IMR-90 (cell line): ENCODE measurements around the gene GPR108. TPM values are rescaled to one million over a fixed set of nuclear protein-coding genes. Genes with fewer than 3 reads are reported as not detected.

ENCODE experiments used
- ATAC-seq: fragments of 200-7000 bp; cut with Tn5 transposase; 2 replicates; pipeline ENCODE4 v1.9.1; 2020; ENCODE audit warnings: low read depth, mild to moderate bottlenecking, moderate library complexity
- BruUV-seq: library from RNA; stranded (reverse); fragments of 400-500 nt; replicated peaks from 2 replicates; lab custom pipeline; 2021; lab: Mats Ljungman, UMichigan
- CTCF ChIA-PET: fragments of 300-600 bp; formaldehyde crosslinking; extraction: SDS; loops from one replicate; lab custom pipeline; 2021; ENCODE audit warnings: antibody characterized with exemption; lab: Yijun Ruan, JAX
- POLR2A ChIA-PET: fragments of 300-600 bp; sonication (Branson Sonifier 250); formaldehyde crosslinking; loops from one replicate; lab custom pipeline; 2022; ENCODE audit warnings: antibody characterized with exemption; ENCODE audit not compliant: unreplicated experiment; lab: Charles Lee
- DNase-seq: peaks from one replicate; pipeline ENCODE4 v3.0.0; 2013
- H2AFZ ChIP-seq: replicated peaks from 2 replicates; pipeline ENCODE3; 2013; ENCODE audit warnings: low read length, mild to moderate bottlenecking; ENCODE audit not compliant: poor library complexity
- H2AK5ac ChIP-seq: 2 replicates; pipeline ENCODE4 v1.6.1; 2013; ENCODE audit warnings: low read depth, low read length, inconsistent platforms
- H2AK9ac ChIP-seq: replicated peaks from 2 replicates; pipeline ENCODE3; 2013; ENCODE audit warnings: mild to moderate bottlenecking, low read depth, low read length, moderate library complexity; ENCODE audit not compliant: poor library complexity
- H2BK120ac ChIP-seq: 2 replicates; pipeline ENCODE4 v1.6.1; 2013; ENCODE audit warnings: low read depth, low read length, inconsistent platforms
- H2BK15ac ChIP-seq: 3 replicates; pipeline ENCODE4 v1.6.1; 2013; ENCODE audit warnings: low read depth, low read length, inconsistent platforms
- H2BK20ac ChIP-seq: 2 replicates; pipeline ENCODE4 v1.6.1; 2013; ENCODE audit warnings: low read depth, mild to moderate bottlenecking, inconsistent platforms, low read length, moderate library complexity
- H2BK5ac ChIP-seq: 2 replicates; pipeline ENCODE4 v1.6.1; 2013; ENCODE audit warnings: mild to moderate bottlenecking, low read depth, low read length, inconsistent platforms; ENCODE audit not compliant: poor library complexity, severe bottlenecking
- H3K14ac ChIP-seq: replicated peaks from 2 replicates; pipeline ENCODE4 v1.6.1; 2013; ENCODE audit warnings: low read depth, low read length, inconsistent platforms
- H3K18ac ChIP-seq: 2 replicates; pipeline ENCODE4 v1.6.1; 2013; ENCODE audit warnings: low read depth, low read length, control low read depth
- H3K23ac ChIP-seq: 2 replicates; pipeline ENCODE4 v1.6.1; 2013; ENCODE audit warnings: low read depth, low read length, inconsistent platforms
- H3K27ac ChIP-seq: 2 replicates; pipeline ENCODE4 v1.5.1; 2013; ENCODE audit warnings: mild to moderate bottlenecking, control low read depth, low read length; ENCODE audit not compliant: insufficient read depth
- H3K27me3 ChIP-seq: 2 replicates; pipeline ENCODE4 v1.6.1; 2013; ENCODE audit warnings: low read length; ENCODE audit not compliant: control insufficient read depth, insufficient read depth
- H3K36me3 ChIP-seq: 2 replicates; pipeline ENCODE4 v1.6.1; 2013; ENCODE audit warnings: low read length, mixed read lengths; ENCODE audit not compliant: control insufficient read depth, insufficient read depth
- H3K4ac ChIP-seq: 2 replicates; pipeline ENCODE4 v1.6.1; 2013; ENCODE audit warnings: low read depth, low read length, inconsistent platforms
- H3K4me1 ChIP-seq: 2 replicates; pipeline ENCODE4 v1.6.1; 2013; ENCODE audit warnings: low read length, mixed read lengths; ENCODE audit not compliant: control insufficient read depth, insufficient read depth
- H3K4me2 ChIP-seq: 2 replicates; pipeline ENCODE4 v1.6.1; 2013; ENCODE audit warnings: low read depth, mild to moderate bottlenecking, control low read depth, low read length, moderate library complexity
- H3K4me3 ChIP-seq: 2 replicates; pipeline ENCODE4 v1.5.1; 2013; ENCODE audit warnings: low read depth, mild to moderate bottlenecking, control low read depth, low read length, moderate library complexity; ENCODE audit not compliant: insufficient read depth
- H3K56ac ChIP-seq: 2 replicates; pipeline ENCODE4 v1.6.1; 2013; ENCODE audit warnings: low read length, inconsistent platforms; ENCODE audit not compliant: insufficient read depth; ENCODE audit errors: extremely low read depth
- H3K79me1 ChIP-seq, 2 experiments: 2 replicates each; pipeline ENCODE4 v1.6.1; 2013; ENCODE audit warnings: low read length in 2 of 2, inconsistent platforms in 1 of 2, low read depth in 1 of 2
- H3K9ac ChIP-seq: 2 replicates; pipeline ENCODE4 v1.6.1; 2013; ENCODE audit warnings: low read depth, low read length, control low read depth
- H3K9me1 ChIP-seq: 2 replicates; pipeline ENCODE4 v1.6.1; 2013; ENCODE audit warnings: low read length, inconsistent platforms; ENCODE audit not compliant: insufficient read depth
- H3K9me3 ChIP-seq: 2 replicates; pipeline ENCODE4 v1.6.1; 2013; ENCODE audit warnings: low read length; ENCODE audit not compliant: control insufficient read depth, insufficient read depth
- H4K20me1 ChIP-seq: 2 replicates; pipeline ENCODE4 v1.6.1; 2013; ENCODE audit warnings: low read length, inconsistent platforms; ENCODE audit not compliant: insufficient read depth
- H4K5ac ChIP-seq: 2 replicates; pipeline ENCODE4 v1.6.1; 2013; ENCODE audit warnings: mild to moderate bottlenecking, low read depth, low read length, control low read depth
- H4K8ac ChIP-seq, 2 experiments: 2 replicates each; pipeline ENCODE4 v1.6.1; 2013; ENCODE audit warnings: low read depth in 2 of 2, low read length in 2 of 2, control low read depth in 1 of 2, inconsistent platforms in 1 of 2
- H4K91ac ChIP-seq: 2 replicates; pipeline ENCODE4 v1.6.1; 2013; ENCODE audit warnings: low read depth, low read length, inconsistent platforms; ENCODE audit not compliant: insufficient read depth
- CEBPB ChIP-seq: IDR thresholded peaks from 2 replicates; pipeline ENCODE4 v1.6.1; 2012; ENCODE audit warnings: low read depth, low read length, improper control_type of control experiment
- CHD1 ChIP-seq: IDR thresholded peaks from 2 replicates; pipeline ENCODE4 v1.6.1; 2012; ENCODE audit warnings: low read depth, low read length, improper control_type of control experiment
- MAZ ChIP-seq: IDR thresholded peaks from 2 replicates; pipeline ENCODE4 v1.6.1; 2012; ENCODE audit warnings: low read depth, mild to moderate bottlenecking, low read length, improper control_type of control experiment, moderate library complexity, borderline replicate concordance
- NFE2L2 ChIP-seq: fragments of 150-350 bp; IDR thresholded peaks from 2 replicates; pipeline ENCODE4 v1.6.1; 2016; ENCODE audit warnings: low read depth, mild to moderate bottlenecking, low read length
- POLR2A ChIP-seq: IDR thresholded peaks from 2 replicates; pipeline ENCODE4 v1.6.1; 2012; ENCODE audit warnings: mild to moderate bottlenecking, low read depth, low read length
- RAD21 ChIP-seq: IDR thresholded peaks from 2 replicates; pipeline ENCODE4 v1.6.1; 2012; ENCODE audit warnings: low read length, improper control_type of control experiment
- RCOR1 ChIP-seq: IDR thresholded peaks from 2 replicates; pipeline ENCODE4 v1.6.1; 2012; ENCODE audit warnings: mild to moderate bottlenecking, low read length, improper control_type of control experiment; ENCODE audit not compliant: insufficient replicate concordance
- RFX5 ChIP-seq: IDR thresholded peaks from 2 replicates; pipeline ENCODE4 v1.8.0; 2012; ENCODE audit warnings: low read depth, mild to moderate bottlenecking, low read length, moderate library complexity
- SMC3 ChIP-seq: fragments of 150-350 bp; IDR thresholded peaks from 2 replicates; pipeline ENCODE4 v1.6.1; 2016; ENCODE audit warnings: low read depth, mild to moderate bottlenecking, antibody characterized with exemption, low read length, moderate library complexity
- WGBS, 2 experiments: methylation state at CpG; one replicate each; pipeline versions ENCODE4 v1.1.5 to v1.1.7; 2013; ENCODE audit warnings: missing lambda C conversion rate in 2 of 2; ENCODE audit not compliant: insufficient read length in 1 of 2; ENCODE audit errors: extremely low coverage in 2 of 2; 5-methylcytosine and 5-hydroxymethylcytosine counted together
- dilution Hi-C: fragments of 300-500 bp; cut with HindIII; formaldehyde crosslinking; loops from one replicate; pipeline ENCODE4 v1.14.3; 2018; ENCODE audit warnings: low sequenced_read_pairs; ENCODE audit not compliant: unreplicated experiment
- in situ Hi-C: fragments of 300-500 bp; cut with MboI; formaldehyde crosslinking; loops from 3 replicates; pipeline ENCODE4 v1.14.3; 2019; ENCODE audit warnings: low sequenced_read_pairs, inconsistent platforms, mixed read lengths
- intact Hi-C: fragments of 100-400 bp; cut with micrococcal nuclease; formaldehyde crosslinking; loops from 2 replicates; pipeline ENCODE4 v1.10.0; 2022
- polyA plus RNA-seq, 3 experiments: library from polyadenylated mRNA; depleted of rRNA; stranded (reverse); fragments of >200 nt; gene quantifications; 2 replicates each; pipeline ENCODE4 v1.2.3, GENCODE V29; 2012; ENCODE audit warnings: low replicate concordance in 1 of 3
- total RNA-seq: library from RNA; depleted of rRNA; stranded (reverse); fragments of >200 nt; gene quantifications from 2 replicates; pipeline ENCODE4 v1.2.3, GENCODE V29; 2012
- TF ChIP-seq, protein P1 (sequence below): fragments of 150-350 bp; IDR thresholded peaks from 2 replicates; pipeline ENCODE4 v1.6.1; 2017; ENCODE audit warnings: mild to moderate bottlenecking, antibody characterized with exemption, low read length, low read depth
- TF ChIP-seq, protein P2 (sequence below): conservative IDR thresholded peaks from 2 replicates; pipeline ENCODE4 v1.5.1; 2012; ENCODE audit warnings: mild to moderate bottlenecking, low read depth, low read length, improper control_type of control experiment

Gene GPR108
- total and polyA plus RNA-seq, 2 of the 4 experiments (the other 2 are of a cell fraction) = 28.0 to 38.9 TPM

DNA sequence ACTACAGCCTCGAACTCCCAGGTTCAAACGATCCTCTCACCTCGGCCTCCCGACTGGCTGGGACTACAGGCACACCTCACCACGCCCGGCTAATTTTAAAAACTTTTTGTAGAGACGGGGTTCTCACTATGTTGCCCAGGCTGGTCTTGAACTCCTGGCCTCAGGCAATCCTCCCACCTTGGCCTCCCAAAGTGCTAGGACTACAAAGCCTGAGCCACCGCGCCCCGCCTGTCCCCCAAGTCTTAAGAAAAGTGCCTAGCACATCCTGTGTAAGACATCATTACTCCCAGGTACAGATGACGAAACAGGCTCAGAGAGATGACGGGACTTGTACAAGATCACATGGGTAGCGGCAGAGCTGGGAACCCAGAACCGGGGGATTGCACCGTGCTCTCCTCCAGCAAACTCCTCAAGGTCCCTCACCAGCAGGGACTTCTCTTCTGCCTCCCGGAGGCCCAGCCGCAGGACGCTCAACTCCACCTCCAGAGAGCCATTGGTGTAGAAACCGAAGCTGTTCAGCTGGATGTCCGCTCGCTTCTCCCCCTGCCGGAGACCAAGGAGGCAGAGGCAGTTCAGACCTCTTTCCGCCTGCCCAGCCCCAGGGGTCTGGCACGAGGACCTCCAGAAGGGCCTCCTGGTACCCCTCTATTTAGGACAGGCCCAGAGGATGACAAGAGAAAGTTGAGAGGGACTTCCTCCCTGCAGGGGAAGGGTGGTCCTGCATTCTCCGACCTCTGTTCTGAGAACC is 1.0 kb downstream of the GPR108 start:
- Histone ChIP-seq H2AFZ (peak overlapping the region; percentile 99), H2BK120ac (peak overlapping the region; percentile 56), H4K8ac (peak overlapping the region; percentile 19 to 88; a peak in 3 of 4 replicates), H3K56ac (peak overlapping the region; percentile 76), H3K36me3 (peaks cover 11% of the 10 kb centered on the region; the same call in 1 of the 2 replicates), H3K14ac (peak overlapping the region; percentile 90), H3K4ac (peak overlapping the region; percentile 88), H4K5ac (peak overlapping the region; percentile 55), H2BK20ac (no peak overlapping the region), H2BK15ac (no peak overlapping the region), H4K20me1 (no peaks in the 10 kb centered on the region), H3K4me3 (peak overlapping the region; percentile 58), H2AK5ac (peak overlapping the region; percentile 72), H3K9ac (peak overlapping the region; percentile 66), H3K9me3 (no peaks in the 10 kb centered on the region), H3K27me3 (no peaks in the 10 kb centered on the region), H3K79me1 (peaks cover 0 to 45% of the 10 kb centered on the region in 2 experiments; a peak in 3 of 4 replicates), H2BK5ac (peak overlapping the region; percentile 46), H4K91ac (peak overlapping the region; percentile 44), H2AK9ac (peak overlapping the region; percentile 98), H3K18ac (peak overlapping the region; percentile 25; the same call in 1 of the 2 replicates), H3K23ac (peak overlapping the region; percentile 92), H3K4me1 (peaks cover 13% of the 10 kb centered on the region), H3K4me2 (peak overlapping the region; percentile 85), H3K27ac (peak overlapping the region; percentile 89), H3K9me1 (peaks cover 7% of the 10 kb centered on the region; the same call in 1 of the 2 replicates)
- in situ Hi-C loops = loop anchor here (10.0 kb wide), 2 partner anchors 128 to 222 kb away; no protein-coding TSS in a partner anchor
- TF ChIP-seq CHD1 = no peak
- TF ChIP-seq POLR2A = peak; percentile 49; the same call in 1 of the 2 replicates
- TF ChIP-seq CEBPB = peak; percentile 53; the same call in 1 of the 2 replicates
- TF ChIP-seq, protein P1, sequence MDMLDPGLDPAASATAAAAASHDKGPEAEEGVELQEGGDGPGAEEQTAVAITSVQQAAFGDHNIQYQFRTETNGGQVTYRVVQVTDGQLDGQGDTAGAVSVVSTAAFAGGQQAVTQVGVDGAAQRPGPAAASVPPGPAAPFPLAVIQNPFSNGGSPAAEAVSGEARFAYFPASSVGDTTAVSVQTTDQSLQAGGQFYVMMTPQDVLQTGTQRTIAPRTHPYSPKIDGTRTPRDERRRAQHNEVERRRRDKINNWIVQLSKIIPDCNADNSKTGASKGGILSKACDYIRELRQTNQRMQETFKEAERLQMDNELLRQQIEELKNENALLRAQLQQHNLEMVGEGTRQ = 0 out of 2 replicates have a peak, but pooled peaks have one; percentile 3
- no peak for TF ChIP-seq RFX5
- TF ChIP-seq MAZ = no peak
- TF ChIP-seq NFE2L2 = no peak
- TF ChIP-seq, protein P2, sequence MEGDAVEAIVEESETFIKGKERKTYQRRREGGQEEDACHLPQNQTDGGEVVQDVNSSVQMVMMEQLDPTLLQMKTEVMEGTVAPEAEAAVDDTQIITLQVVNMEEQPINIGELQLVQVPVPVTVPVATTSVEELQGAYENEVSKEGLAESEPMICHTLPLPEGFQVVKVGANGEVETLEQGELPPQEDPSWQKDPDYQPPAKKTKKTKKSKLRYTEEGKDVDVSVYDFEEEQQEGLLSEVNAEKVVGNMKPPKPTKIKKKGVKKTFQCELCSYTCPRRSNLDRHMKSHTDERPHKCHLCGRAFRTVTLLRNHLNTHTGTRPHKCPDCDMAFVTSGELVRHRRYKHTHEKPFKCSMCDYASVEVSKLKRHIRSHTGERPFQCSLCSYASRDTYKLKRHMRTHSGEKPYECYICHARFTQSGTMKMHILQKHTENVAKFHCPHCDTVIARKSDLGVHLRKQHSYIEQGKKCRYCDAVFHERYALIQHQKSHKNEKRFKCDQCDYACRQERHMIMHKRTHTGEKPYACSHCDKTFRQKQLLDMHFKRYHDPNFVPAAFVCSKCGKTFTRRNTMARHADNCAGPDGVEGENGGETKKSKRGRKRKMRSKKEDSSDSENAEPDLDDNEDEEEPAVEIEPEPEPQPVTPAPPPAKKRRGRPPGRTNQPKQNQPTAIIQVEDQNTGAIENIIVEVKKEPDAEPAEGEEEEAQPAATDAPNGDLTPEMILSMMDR = peak; percentile 65
- TF ChIP-seq SMC3 = peak; percentile 51
- peak; percentile 53 for TF ChIP-seq RAD21
- no peak for TF ChIP-seq RCOR1
- dilution Hi-C loops = no loop called here
- intact Hi-C loops = loop anchor here (1.0 to 10.0 kb wide), 7 partner anchors 104 to 609 kb away; partner anchors contain the start of genes ALKBH7, KHSRP, TNFSF9 and ZNF557
- ChIA-PET POLR2A (no interaction called here), CTCF (interaction anchor here (0.7 to 3.6 kb wide), 5 partner anchors 15 to 267 kb away, joined by 3 to 25 read pairs (median 3); no protein-coding TSS in a partner anchor)
- BruUV-seq = no TSS peak
- 27% methylated on average over 8 of the region's 25 CpGs; no CpG with 5 or more reads in 1 of the 2 experiments for WGBS, 2 experiments
- peak; percentile 87 for DNase-seq
- ATAC-seq = peak; percentile 19
